Fibroblast of lung (primary cell): ENCODE results near the gene TBC1D22A. TPM values are rescaled to one million over a fixed set of nuclear protein-coding genes. Genes with fewer than 3 reads are reported as not detected.

ENCODE experiments used
- DNase-seq, 2 donors: peaks; one replicate each; pipeline versions ENCODE4 v3.0.0 to v3.0.0-alpha.2; 2010; ENCODE audit warnings: low read depth in 2 of 2
- H2AFZ ChIP-seq: 2 replicates; pipeline ENCODE4 v1.5.1; 2012; ENCODE audit warnings: low read length, control low read depth, inconsistent platforms
- H3K27ac ChIP-seq: 2 replicates; pipeline ENCODE4 v1.5.1; 2011; ENCODE audit warnings: low read length, control low read depth; ENCODE audit not compliant: insufficient read depth
- H3K27me3 ChIP-seq: 2 replicates; pipeline ENCODE4 v1.5.1; 2011; ENCODE audit warnings: mild to moderate bottlenecking, low read length; ENCODE audit not compliant: control insufficient read depth, insufficient read depth
- H3K36me3 ChIP-seq: 2 replicates; pipeline ENCODE4 v1.5.1; 2011; ENCODE audit warnings: low read length; ENCODE audit not compliant: control insufficient read depth, insufficient read depth
- H3K4me1 ChIP-seq: 2 replicates; pipeline ENCODE4 v1.5.1; 2011; ENCODE audit warnings: low read length; ENCODE audit not compliant: control insufficient read depth, insufficient read depth; ENCODE audit errors: extremely low read depth
- H3K4me2 ChIP-seq: 2 replicates; pipeline ENCODE4 v1.5.1; 2011; ENCODE audit warnings: low read length, control low read depth; ENCODE audit not compliant: insufficient read depth; ENCODE audit errors: extremely low read depth
- H3K4me3 ChIP-seq, 4 experiments: fragments of 200-600 bp in 1 of 4; sonication (generic) in 1 of 4; replicated peaks in 1 of 4; 2 replicates each; pipeline ENCODE4 v1.5.1; 2011 to 2016; ENCODE audit warnings: low read length in 4 of 4, low read depth in 3 of 4, mild to moderate bottlenecking in 3 of 4, control low read depth in 2 of 4, inconsistent platforms in 1 of 4, mixed read lengths in 1 of 4; ENCODE audit not compliant: insufficient read depth in 1 of 4; ENCODE audit errors: control extremely low read depth in 1 of 4
- H3K79me2 ChIP-seq: 2 replicates; pipeline ENCODE4 v1.5.1; 2012; ENCODE audit warnings: mild to moderate bottlenecking, low read length, inconsistent platforms; ENCODE audit not compliant: control insufficient read depth, insufficient read depth
- H3K9ac ChIP-seq: 2 replicates; pipeline ENCODE4 v1.5.1; 2011; ENCODE audit warnings: mild to moderate bottlenecking, low read length, control low read depth; ENCODE audit not compliant: insufficient read depth
- H3K9me3 ChIP-seq: 2 replicates; pipeline ENCODE4 v1.5.1; 2012; ENCODE audit warnings: low read depth, low read length; ENCODE audit not compliant: control insufficient read depth, insufficient read depth
- H4K20me1 ChIP-seq: 2 replicates; pipeline ENCODE4 v1.5.1; 2011; ENCODE audit warnings: low read length; ENCODE audit not compliant: control insufficient read depth, insufficient read depth; ENCODE audit errors: extremely low read depth
- EZH2 ChIP-seq: IDR thresholded peaks from 2 replicates; pipeline ENCODE4 v1.5.1; 2012; ENCODE audit warnings: low read length, control low read depth, mild to moderate bottlenecking; ENCODE audit errors: missing control alignments
- polyA plus RNA-seq, 2 donors: library from polyadenylated mRNA; depleted of rRNA in 1 of 2; stranded (reverse) in 1 of 2; unstranded in 1 of 2; fragments of >200 nt; gene quantifications; 2 replicates each; pipeline ENCODE4 v1.2.1, GENCODE V29; 2011 to 2012; ENCODE audit warnings: missing spikeins in 1 of 2
- total RNA-seq: library from RNA; depleted of rRNA; stranded (reverse); fragments of >200 nt; gene quantifications from 2 replicates; pipeline ENCODE4 v1.2.1, GENCODE V29; 2014
- TF ChIP-seq, protein P1 (sequence below), 2 donors: IDR thresholded peaks in 1 of 2; conservative IDR thresholded peaks in 1 of 2; 1 replicate in 1 of 2; 2 replicates in 1 of 2; pipeline ENCODE4 v1.5.1; 2011 to 2012; ENCODE audit warnings: low read length in 2 of 2, control low read depth in 1 of 2, inconsistent platforms in 1 of 2, low read depth in 1 of 2, mild to moderate bottlenecking in 1 of 2

Gene TBC1D22A
- total and polyA plus RNA-seq, 2 donors (not counting 1 experiment from before 2014, with no cell fraction given) = 11.6 to 17.6 TPM

DNA sequence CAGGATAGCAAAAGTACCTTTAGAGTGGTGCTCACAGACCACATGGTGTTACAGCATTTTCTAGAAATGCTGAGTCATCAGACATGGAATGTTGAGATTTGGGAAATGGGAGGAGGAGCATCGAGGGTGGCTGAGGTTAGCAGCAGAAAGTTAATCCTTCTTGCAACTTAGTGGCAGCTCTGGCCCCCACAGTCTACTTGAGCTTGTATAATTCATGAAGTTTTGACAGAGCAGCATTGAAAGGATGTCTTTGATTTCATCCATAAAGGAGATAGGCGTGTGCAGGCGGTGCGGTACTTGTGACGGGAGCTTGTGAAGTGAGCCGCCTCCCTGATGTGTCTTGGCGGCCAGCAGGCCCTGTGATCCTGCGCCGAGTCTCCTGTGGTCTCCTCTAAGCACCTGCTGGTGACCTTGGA, 330.5 kb downstream of the TBC1D22A start:
- no peaks in the 10 kb centered on the region for H4K20me1 ChIP-seq
- H3K27ac ChIP-seq = no peak overlapping the region
- H3K27me3 ChIP-seq = no peaks in the 10 kb centered on the region
- no peaks in the 10 kb centered on the region for H3K36me3 ChIP-seq
- H3K4me2 ChIP-seq = no peak overlapping the region
- DNase-seq = peak; percentile 70 to 89
- no peak overlapping the region for H3K9ac ChIP-seq
- H2AFZ ChIP-seq = no peak overlapping the region
- TF ChIP-seq, protein P1, sequence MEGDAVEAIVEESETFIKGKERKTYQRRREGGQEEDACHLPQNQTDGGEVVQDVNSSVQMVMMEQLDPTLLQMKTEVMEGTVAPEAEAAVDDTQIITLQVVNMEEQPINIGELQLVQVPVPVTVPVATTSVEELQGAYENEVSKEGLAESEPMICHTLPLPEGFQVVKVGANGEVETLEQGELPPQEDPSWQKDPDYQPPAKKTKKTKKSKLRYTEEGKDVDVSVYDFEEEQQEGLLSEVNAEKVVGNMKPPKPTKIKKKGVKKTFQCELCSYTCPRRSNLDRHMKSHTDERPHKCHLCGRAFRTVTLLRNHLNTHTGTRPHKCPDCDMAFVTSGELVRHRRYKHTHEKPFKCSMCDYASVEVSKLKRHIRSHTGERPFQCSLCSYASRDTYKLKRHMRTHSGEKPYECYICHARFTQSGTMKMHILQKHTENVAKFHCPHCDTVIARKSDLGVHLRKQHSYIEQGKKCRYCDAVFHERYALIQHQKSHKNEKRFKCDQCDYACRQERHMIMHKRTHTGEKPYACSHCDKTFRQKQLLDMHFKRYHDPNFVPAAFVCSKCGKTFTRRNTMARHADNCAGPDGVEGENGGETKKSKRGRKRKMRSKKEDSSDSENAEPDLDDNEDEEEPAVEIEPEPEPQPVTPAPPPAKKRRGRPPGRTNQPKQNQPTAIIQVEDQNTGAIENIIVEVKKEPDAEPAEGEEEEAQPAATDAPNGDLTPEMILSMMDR (conservative IDR thresholded peaks at IDR 0.05 in 1 of 2, IDR thresholded peaks at IDR 0.05 in 1 of 2; ENCODE audit: low read depth in 1 of 2, low read length in 2 of 2) = no peak
- TF ChIP-seq EZH2 = no peak
- H3K79me2 ChIP-seq = no peaks in the 10 kb centered on the region
- H3K4me1 ChIP-seq = no peaks in the 10 kb centered on the region
- no peak overlapping the region for H3K4me3 ChIP-seq
- H3K9me3 ChIP-seq = no peaks in the 10 kb centered on the region

DNA sequence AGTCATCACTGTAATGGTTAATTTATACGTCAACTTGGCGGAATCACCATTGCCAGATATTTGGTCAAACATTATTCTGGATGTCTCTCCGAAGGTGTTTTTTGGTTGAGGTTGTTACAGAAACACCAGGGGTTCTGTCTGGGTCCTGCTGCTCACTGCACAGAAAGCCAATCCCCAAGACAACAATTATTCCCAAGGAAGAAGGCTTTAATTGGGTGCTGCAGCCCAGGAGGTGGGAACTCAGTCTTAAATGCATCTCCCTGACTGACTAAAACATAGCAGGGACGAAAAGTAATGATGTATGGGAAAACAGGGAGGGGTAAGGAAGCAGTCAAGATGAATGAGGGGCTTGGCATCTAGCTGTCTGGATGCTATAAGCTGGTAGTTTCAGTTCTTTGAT, 331.3 kb downstream of the TBC1D22A start:
- Histone ChIP-seq H3K4me2 (no peak overlapping the region), H3K79me2 (no peaks in the 10 kb centered on the region), H3K27me3 (no peaks in the 10 kb centered on the region), H2AFZ (no peak overlapping the region), H3K9ac (no peak overlapping the region), H3K4me1 (no peaks in the 10 kb centered on the region), H3K9me3 (no peaks in the 10 kb centered on the region), H3K4me3 (no peak overlapping the region), H4K20me1 (no peaks in the 10 kb centered on the region), H3K36me3 (no peaks in the 10 kb centered on the region), H3K27ac (no peak overlapping the region)
- no peak for DNase-seq
- TF ChIP-seq, protein P1 (conservative IDR thresholded peaks at IDR 0.05 in 1 of 2, IDR thresholded peaks at IDR 0.05 in 1 of 2; ENCODE audit: low read depth in 1 of 2, low read length in 2 of 2) = no peak
- no peak for TF ChIP-seq EZH2

DNA sequence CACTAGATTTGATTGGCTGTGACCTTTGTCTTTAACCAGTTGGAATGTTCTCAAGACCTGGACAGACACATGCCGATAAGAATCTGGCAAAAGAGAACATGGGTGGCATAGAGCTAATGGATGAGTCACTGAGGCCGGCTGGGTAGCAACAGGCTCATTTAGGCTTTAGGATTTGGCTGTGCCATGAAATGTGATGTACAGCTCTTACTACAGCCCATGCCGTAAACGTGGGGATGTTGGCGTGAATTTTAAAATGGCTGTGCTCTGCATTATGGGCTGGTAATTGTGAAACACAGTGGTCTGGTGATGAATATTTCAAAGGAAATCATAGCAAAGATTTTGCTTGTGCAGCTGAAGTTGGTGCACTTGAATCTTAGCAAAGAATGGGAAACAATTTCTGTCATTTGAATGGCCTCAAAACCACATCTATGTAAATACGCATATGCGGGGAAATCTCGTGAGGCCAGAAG, 332.4 kb downstream of the TBC1D22A start:
- Histone ChIP-seq H3K27ac (no peak overlapping the region), H3K4me1 (no peaks in the 10 kb centered on the region), H4K20me1 (no peaks in the 10 kb centered on the region), H3K9ac (no peak overlapping the region), H3K27me3 (no peaks in the 10 kb centered on the region), H3K9me3 (no peaks in the 10 kb centered on the region), H2AFZ (no peak overlapping the region), H3K36me3 (no peaks in the 10 kb centered on the region), H3K79me2 (no peaks in the 10 kb centered on the region), H3K4me2 (no peak overlapping the region), H3K4me3 (no peak overlapping the region)
- DNase-seq = peak; percentile 53 to 72
- TF ChIP-seq EZH2 = no peak
- TF ChIP-seq, protein P1 (conservative IDR thresholded peaks at IDR 0.05 in 1 of 2, IDR thresholded peaks at IDR 0.05 in 1 of 2; ENCODE audit: low read depth in 1 of 2, low read length in 2 of 2) = no peak
